Fibroblast of pulmonary artery (primary cell): ENCODE measurements around the gene ROGDI.

Source experiments
- DNase-seq: peaks from one replicate; pipeline ENCODE4 v3.0.0-alpha.2; 2010; ENCODE audit warnings: low read depth
- H3K4me3 ChIP-seq: replicated peaks from 2 replicates; pipeline ENCODE4 v1.5.1; 2011; ENCODE audit warnings: low read depth, mild to moderate bottlenecking, control low read depth, low read length, moderate library complexity
- CTCF ChIP-seq: IDR thresholded peaks from 2 replicates; pipeline ENCODE4 v1.5.1; 2011; ENCODE audit warnings: mild to moderate bottlenecking, control low read depth, low read length, inconsistent platforms; ENCODE audit errors: missing control alignments

Gene ROGDI

GRCh38 chr16:4839942-4840341 lies 37.5 kb upstream of the ROGDI start:
- H3K4me3 ChIP-seq = no peak overlapping the region
- no peak for DNase-seq
- no peak for TF ChIP-seq CTCF

GRCh38 chr16:4837733-4838501 lies 35.5 kb upstream of the ROGDI start:
- no peak for DNase-seq
- no peak for TF ChIP-seq CTCF
- H3K4me3 ChIP-seq = no peak overlapping the region

- DNase-seq = no peak
- H3K4me3 ChIP-seq = no peak overlapping the region
- no peak for TF ChIP-seq CTCF
Observed at GRCh38 chr16:4836727-4837126, 34.3 kb upstream of the ROGDI start.

GRCh38 chr16:4833584-4833983 lies 31.2 kb upstream of the ROGDI start:
- DNase-seq = no peak
- no peak for TF ChIP-seq CTCF
- H3K4me3 ChIP-seq = no peak overlapping the region

GRCh38 chr16:4832698-4833343 lies 30.4 kb upstream of the ROGDI start:
- no peak for DNase-seq
- H3K4me3 ChIP-seq = no peak overlapping the region
- TF ChIP-seq CTCF = no peak

- DNase-seq = no peak
- TF ChIP-seq CTCF = no peak
- no peak overlapping the region for H3K4me3 ChIP-seq
Observed at GRCh38 chr16:4831616-4832015, 29.2 kb upstream of the ROGDI start.
